ENCODE results near the gene ALG8.

Gene ALG8

DNA sequence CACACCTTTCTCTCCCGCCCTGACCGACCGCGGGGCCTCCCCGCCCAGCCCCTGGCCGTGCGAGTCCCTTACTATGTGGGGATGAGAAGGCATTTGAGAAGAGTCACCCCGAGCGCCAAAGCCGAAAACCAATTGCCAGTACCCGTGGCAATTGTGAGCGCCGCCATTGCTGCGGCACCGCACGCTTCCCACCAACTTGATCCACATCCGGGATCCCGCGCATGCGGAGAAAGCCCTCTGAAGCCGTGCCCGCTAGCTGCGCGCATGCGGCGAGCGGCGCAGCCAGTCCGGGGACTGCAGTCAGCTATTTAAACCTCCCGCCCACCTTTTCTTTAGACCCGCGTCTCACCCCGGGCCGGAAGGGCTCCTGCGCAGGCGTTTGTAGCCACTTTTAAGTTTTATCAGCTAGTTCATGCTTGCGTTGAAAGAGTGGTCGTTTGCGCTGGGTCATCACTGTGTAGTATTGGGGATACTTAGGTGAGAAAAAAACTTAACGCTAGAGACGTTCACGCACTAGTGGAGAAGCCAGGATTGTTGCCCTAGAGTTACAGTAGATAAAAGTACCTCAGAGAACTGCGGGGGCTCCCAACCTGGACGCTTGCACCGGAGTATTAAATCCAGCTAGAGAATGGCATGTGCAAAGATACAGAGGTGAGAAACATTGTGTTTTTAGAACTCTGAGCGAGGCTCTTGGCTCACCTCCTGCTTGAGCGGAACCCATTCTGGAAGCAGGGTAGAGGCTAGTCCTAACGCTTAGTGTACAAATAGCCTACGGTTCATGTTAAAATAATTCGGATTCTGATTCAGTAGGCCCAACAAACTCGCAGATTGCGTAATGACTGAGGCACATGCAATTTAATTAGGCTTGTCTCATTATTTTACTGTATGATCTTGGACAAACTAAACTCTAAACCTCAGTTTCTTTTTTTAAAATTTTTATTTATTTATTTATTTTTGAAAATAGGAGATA, at the start of gene ALG8:
TSS of gene ALG8 (minus strand) at position 205 of the 970 bp plus-strand sequence. CDS start at position 167, 38 bp downstream.
- DNase-seq (ENCODE audit: low read depth) = peak; percentile 97
- no peak for TF ChIP-seq CTCF (IDR thresholded peaks at IDR 0.05; ENCODE audit: low read length, missing control alignments)
- peak within 1 kb of the TSS; percentile 81 for H3K4me3 ChIP-seq (replicated peaks; ENCODE audit: low read depth, low read length)

- DNase-seq (ENCODE audit: low read depth) = peak; percentile 98
- H3K4me3 ChIP-seq (replicated peaks; ENCODE audit: low read depth, low read length) = peak within 1 kb of the TSS; percentile 91
- no peak for TF ChIP-seq CTCF (IDR thresholded peaks at IDR 0.05; ENCODE audit: low read length, missing control alignments)
These were observed 49.1 kb upstream of the ALG8 start, which contains the start of the genes KCTD21 and USP35 for GRCh38 chr11:78188286-78189173. TSS of gene KCTD21 (minus strand) at chr11:78188626. CDS start at chr11:78174554, 14,072 bp downstream. TSS of gene USP35 (plus strand) at chr11:78188919. CDS start at chr11:78196246, 7,327 bp downstream.

DNA sequence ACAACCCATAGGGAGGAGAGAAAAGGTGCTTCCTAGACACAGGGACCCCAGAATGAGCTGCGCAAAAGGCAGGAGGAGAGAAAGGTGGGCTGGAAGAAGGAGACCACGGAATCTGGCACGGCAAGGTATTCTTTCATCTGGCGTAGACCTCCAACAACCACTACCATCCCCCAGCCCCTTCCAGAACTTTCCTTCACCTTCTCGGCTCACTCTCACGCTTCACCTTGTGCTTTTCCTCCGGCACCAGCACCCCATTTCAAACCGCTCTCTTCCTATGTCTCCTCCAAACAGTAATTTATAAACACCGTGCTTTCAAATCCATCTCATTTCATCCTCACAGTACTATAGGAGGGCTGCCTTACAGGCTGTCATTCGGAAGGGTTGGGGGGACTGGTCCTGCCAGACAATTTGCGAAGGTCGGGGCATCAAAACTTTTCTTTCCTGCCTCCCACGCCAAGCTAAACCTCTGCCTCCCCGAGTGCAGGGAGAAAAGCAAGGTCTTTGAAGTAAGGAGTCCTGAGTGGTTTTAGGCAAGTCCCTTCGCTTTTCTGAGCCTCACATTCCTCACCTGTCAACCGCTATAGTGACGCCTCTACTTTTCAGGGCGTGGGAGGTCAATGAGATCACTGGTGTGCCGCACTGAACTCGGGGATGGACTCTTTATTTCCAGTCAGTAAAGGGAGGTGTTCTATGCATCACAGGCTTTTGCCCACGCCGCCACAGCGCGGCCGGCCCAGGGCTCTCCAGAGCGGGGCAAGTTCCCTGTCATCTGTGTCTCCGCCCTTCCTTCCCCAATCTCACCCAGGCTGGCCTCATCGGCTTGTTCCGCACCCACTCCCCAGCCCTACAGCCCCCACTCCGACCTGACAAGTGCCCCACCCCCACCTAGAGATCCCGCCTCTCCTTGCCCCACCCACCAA, 48.2 kb upstream of the ALG8 start:
- H3K4me3 ChIP-seq (replicated peaks; ENCODE audit: low read depth, low read length) = peak overlapping the region; percentile 91
- no peak for DNase-seq (ENCODE audit: low read depth)
- TF ChIP-seq CTCF (IDR thresholded peaks at IDR 0.05; ENCODE audit: low read length, missing control alignments) = no peak

DNA sequence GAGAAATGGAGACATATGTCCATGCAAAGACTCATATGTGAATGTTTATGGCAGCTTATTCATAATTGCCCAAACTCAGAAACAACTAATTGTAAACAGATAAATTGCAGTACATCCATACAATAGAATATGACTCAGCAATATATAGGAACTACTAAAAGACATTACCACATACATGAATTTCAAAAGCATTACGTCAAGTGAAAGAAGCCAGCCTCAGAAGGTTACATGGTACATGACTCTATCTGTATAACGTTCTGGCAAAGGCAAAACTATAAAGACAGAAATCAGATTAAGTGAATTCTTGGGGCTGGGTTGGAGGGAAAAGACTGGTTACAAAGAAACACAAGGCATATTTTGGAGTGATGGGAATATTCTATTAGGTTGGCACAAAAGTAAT, 41.8 kb upstream of the ALG8 start:
- DNase-seq (ENCODE audit: low read depth) = peak; percentile 56
- TF ChIP-seq CTCF (IDR thresholded peaks at IDR 0.05; ENCODE audit: low read length, missing control alignments) = no peak
- H3K4me3 ChIP-seq (replicated peaks; ENCODE audit: low read depth, low read length) = no peak overlapping the region

DNA sequence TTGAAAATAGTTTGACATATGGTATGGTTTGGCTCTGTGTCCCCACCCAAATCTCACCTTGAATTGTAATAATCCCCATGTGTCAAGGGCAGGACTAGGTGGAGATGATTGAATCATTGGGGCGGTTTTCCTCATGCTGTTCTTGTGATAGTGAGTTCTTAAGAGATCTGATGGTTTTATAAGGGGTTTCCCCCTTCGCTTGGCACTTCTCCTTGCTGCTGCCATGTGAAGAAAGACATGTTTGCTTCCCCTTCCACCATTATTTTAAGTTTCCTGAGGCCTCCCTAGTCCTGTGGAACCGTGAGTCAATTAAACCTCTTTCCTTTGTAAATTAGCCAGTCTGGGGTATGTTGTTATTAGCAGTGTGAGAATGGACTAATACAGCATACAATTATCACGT, 41.3 kb upstream of the ALG8 start:
- TF ChIP-seq CTCF (IDR thresholded peaks at IDR 0.05; ENCODE audit: low read length, missing control alignments) = no peak

More for the DNA sequence above, 41.3 kb upstream of the ALG8 start:
- H3K4me3 ChIP-seq (replicated peaks; ENCODE audit: low read depth, low read length) = no peak overlapping the region
- no peak for DNase-seq (ENCODE audit: low read depth)

All from fibroblast of pulmonary artery (primary cell).